WTC11 (cell line): ENCODE measurements around the gene TSKU.
"Not testable (repeated sequence)": the region's sequence is repeated elsewhere in the genome, so short reads cannot be mapped to it uniquely, and the experiment has no call there.

ENCODE experiments used
- CTCF ChIP-seq: fragments of 200-600 bp; IDR thresholded peaks from 2 replicates; pipeline ENCODE4 v1.8.0; 2022; ENCODE audit warnings: antibody characterized with exemption
- ERG ChIP-seq: fragments of 250-450 bp; sonication (Bioruptor Pico); IDR thresholded peaks from 2 replicates; pipeline ENCODE4 v1.8.0; 2021; ENCODE audit warnings: mild to moderate bottlenecking
- KAT7 ChIP-seq: sonication (generic); formaldehyde crosslinking; IDR thresholded peaks from 2 replicates; pipeline ENCODE4 v1.8.1; 2023; ENCODE audit warnings: missing genetic modification reagents, mild to moderate bottlenecking, borderline replicate concordance
- SMAD4 ChIP-seq: sonication (generic); formaldehyde crosslinking; IDR thresholded peaks from 2 replicates; pipeline ENCODE4 v1.8.0; 2022; ENCODE audit warnings: mild to moderate bottlenecking, missing genetic modification reagents
- STAT6 ChIP-seq: sonication (generic); formaldehyde crosslinking; conservative IDR thresholded peaks from 2 replicates; pipeline ENCODE4 v1.8.1; 2023; ENCODE audit warnings: mild to moderate bottlenecking, low read depth, missing genetic modification reagents, moderate library complexity
- TEAD4 ChIP-seq: sonication (generic); formaldehyde crosslinking; IDR thresholded peaks from 2 replicates; pipeline ENCODE4 v1.8.0; 2022; ENCODE audit warnings: mild to moderate bottlenecking, missing genetic modification reagents
- USF1 ChIP-seq: sonication (generic); formaldehyde crosslinking; IDR thresholded peaks from 2 replicates; pipeline ENCODE4 v1.8.0; 2022; ENCODE audit warnings: mild to moderate bottlenecking, missing genetic modification reagents
- ZNF121 ChIP-seq: sonication (generic); formaldehyde crosslinking; IDR thresholded peaks from 2 replicates; pipeline ENCODE4 v1.8.0; 2023; ENCODE audit warnings: missing genetic modification reagents
- ZNF317 ChIP-seq: sonication (generic); formaldehyde crosslinking; IDR thresholded peaks from 2 replicates; pipeline ENCODE4 v1.8.1; 2023; ENCODE audit warnings: low read depth, mild to moderate bottlenecking, moderate library complexity, missing genetic modification reagents, borderline replicate concordance
- ZNF396 ChIP-seq: fragments of 250-450 bp; sonication (Bioruptor Pico); IDR thresholded peaks from 2 replicates; pipeline ENCODE4 v1.8.0; 2021; ENCODE audit warnings: mild to moderate bottlenecking, moderate library complexity, borderline replicate concordance
- ZNF532 ChIP-seq: fragments of 250-450 bp; sonication (Bioruptor Pico); IDR thresholded peaks from 2 replicates; pipeline ENCODE4 v1.9.0; 2021; ENCODE audit warnings: mild to moderate bottlenecking, borderline replicate concordance

GRCh38 chr11:76791002-76791770, 8.0 kb downstream of the TSKU start:
- not testable (repeated sequence) for TF ChIP-seq CTCF; ZNF396 (CRISPR knock-in tag); USF1; ERG (CRISPR knock-in tag); STAT6 (CRISPR knock-in tag); SMAD4 (CRISPR knock-in tag); ZNF121 (CRISPR knock-in tag); ZNF317 (CRISPR knock-in tag); ZNF532; KAT7 (CRISPR knock-in tag); TEAD4 (CRISPR knock-in tag)
